ENCODE measurements around the gene AHRR. TPM values are rescaled to one million over a fixed set of nuclear protein-coding genes. Genes with fewer than 3 reads are reported as not detected.

AHRR gene
- total RNA-seq, 1 donor from 2014 or later = 11.3 TPM

DNA sequence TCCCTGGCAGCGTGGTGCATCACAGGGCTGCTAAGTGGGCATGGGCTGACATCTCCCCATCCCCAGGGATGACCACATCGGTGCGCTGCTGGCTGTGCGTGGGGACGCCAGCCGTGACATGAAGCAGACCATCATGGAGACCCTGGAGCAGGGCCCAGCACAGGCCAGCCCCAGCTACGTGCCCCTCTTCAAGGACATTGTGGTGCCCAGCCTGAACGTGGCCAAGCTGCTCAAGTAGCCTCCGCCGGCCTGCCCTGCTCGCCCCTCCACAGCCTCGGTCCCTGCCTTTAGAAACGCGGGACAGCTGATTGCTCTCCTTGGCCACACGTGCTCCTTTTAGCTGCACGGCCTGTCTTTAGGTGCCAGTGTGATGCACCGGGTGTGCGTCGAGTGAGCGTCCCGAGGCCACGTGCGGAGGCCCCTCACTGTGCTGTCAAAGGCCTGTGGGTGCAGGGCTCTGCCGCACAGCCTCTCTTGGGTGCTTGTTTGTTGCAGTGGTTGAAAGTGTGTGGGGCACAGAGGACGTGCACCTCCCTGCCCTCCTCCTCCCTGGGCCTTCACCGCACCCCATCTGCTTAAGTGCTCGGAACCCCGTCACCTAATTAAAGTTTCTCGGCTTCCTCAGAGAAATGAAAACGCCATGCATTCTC is 145.3 kb downstream of the AHRR start:
- no peaks in the 10 kb centered on the region for H3K9me3 ChIP-seq
- peaks cover 53% of the 10 kb centered on the region for H3K36me3 ChIP-seq
- no peak overlapping the region for H3K27ac ChIP-seq
- TF ChIP-seq, protein P1, sequence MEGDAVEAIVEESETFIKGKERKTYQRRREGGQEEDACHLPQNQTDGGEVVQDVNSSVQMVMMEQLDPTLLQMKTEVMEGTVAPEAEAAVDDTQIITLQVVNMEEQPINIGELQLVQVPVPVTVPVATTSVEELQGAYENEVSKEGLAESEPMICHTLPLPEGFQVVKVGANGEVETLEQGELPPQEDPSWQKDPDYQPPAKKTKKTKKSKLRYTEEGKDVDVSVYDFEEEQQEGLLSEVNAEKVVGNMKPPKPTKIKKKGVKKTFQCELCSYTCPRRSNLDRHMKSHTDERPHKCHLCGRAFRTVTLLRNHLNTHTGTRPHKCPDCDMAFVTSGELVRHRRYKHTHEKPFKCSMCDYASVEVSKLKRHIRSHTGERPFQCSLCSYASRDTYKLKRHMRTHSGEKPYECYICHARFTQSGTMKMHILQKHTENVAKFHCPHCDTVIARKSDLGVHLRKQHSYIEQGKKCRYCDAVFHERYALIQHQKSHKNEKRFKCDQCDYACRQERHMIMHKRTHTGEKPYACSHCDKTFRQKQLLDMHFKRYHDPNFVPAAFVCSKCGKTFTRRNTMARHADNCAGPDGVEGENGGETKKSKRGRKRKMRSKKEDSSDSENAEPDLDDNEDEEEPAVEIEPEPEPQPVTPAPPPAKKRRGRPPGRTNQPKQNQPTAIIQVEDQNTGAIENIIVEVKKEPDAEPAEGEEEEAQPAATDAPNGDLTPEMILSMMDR (IDR thresholded peaks at IDR 0.05) = no peak
- H3K27me3 ChIP-seq = no peaks in the 10 kb centered on the region
- no peak overlapping the region for H3K4me3 ChIP-seq
- H3K4me1 ChIP-seq = peaks cover 6% of the 10 kb centered on the region
- intact Hi-C loops (cut with DNase I) = no loop called here
- no peak for ATAC-seq
- DNase-seq = peak; percentile 52

GRCh38 chr5:468401-468800 is 146.9 kb downstream of the AHRR start:
- intact Hi-C loops (cut with DNase I) = no loop called here
- H3K36me3 ChIP-seq = peaks cover 37% of the 10 kb centered on the region
- peak; percentile 33 for DNase-seq

GRCh38 chr5:469752-470483 is 148.4 kb downstream of the AHRR start:
- TF ChIP-seq, protein P1 (IDR thresholded peaks at IDR 0.05) = no peak
- intact Hi-C loops (cut with DNase I) = no loop called here
- H3K9me3 ChIP-seq = no peaks in the 10 kb centered on the region
- H3K27me3 ChIP-seq = no peaks in the 10 kb centered on the region
- no peak for ATAC-seq
- no peak overlapping the region for H3K27ac ChIP-seq
- DNase-seq = peak; percentile 60
- peaks cover 14% of the 10 kb centered on the region for H3K4me1 ChIP-seq
- H3K36me3 ChIP-seq = peaks cover 22% of the 10 kb centered on the region
- no peak overlapping the region for H3K4me3 ChIP-seq

More at GRCh38 chr5:468401-468800, 146.9 kb downstream of the AHRR start:
- Histone ChIP-seq H3K9me3 (no peaks in the 10 kb centered on the region), H3K4me1 (peaks cover 11% of the 10 kb centered on the region), H3K4me3 (no peak overlapping the region), H3K27me3 (no peaks in the 10 kb centered on the region), H3K27ac (no peak overlapping the region)
- ATAC-seq = no peak
- TF ChIP-seq, protein P1 (IDR thresholded peaks at IDR 0.05) = no peak

DNA sequence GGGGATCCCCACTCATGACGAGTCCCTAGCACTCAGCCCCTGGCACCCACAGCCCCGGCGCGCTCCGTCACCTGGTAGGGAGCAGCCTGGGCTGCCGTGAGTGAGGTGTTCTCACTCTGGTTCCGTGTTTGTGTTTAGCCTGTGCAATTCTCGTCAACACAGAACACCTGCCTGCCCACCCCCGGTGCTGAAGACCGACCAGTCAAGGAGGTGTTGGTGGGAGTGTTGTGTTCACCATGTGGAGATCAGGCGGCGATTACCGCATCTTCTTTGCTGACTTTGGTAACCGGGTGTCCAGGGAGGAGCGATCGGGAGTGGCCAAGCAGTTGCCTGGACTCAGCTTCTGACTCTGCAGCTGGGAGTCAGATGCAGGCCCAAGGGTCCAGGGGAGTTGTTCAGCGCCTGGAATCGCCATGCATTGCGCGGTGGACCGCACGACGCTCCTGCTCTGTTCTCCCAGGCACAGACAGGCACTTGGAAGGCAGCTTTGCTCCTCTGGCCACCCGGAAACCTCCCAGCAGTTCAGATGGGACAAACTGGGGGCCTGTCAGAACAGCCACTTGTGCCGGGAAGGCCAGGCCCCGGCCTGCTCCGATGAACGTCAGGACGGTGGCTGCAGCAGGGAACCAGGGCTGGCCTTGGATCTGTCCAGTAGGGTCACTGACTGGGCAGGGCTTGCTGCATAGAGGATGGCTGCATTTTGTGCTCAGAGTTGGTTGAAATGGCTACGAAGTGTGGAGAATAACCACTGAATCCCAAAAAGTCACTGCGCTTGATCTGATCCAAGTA is 149.6 kb downstream of the AHRR start:
- ATAC-seq = no peak
- TF ChIP-seq, protein P1 (IDR thresholded peaks at IDR 0.05) = no peak
- Histone ChIP-seq H3K4me1 (peaks cover 18% of the 10 kb centered on the region), H3K27ac (no peak overlapping the region), H3K36me3 (peaks cover 9% of the 10 kb centered on the region), H3K4me3 (no peak overlapping the region), H3K27me3 (peaks cover 5% of the 10 kb centered on the region), H3K9me3 (no peaks in the 10 kb centered on the region)
- intact Hi-C loops (cut with DNase I) = no loop called here
- DNase-seq = peak; percentile 67

- ATAC-seq (no peak), DNase-seq (no peak)
- intact Hi-C loops (cut with DNase I) = no loop called here
- H3K9me3 ChIP-seq = no peaks in the 10 kb centered on the region
- peak overlapping the region; percentile 85 for H3K4me3 ChIP-seq
- TF ChIP-seq, protein P1 (IDR thresholded peaks at IDR 0.05) = no peak
- H3K4me1 ChIP-seq = peaks cover 18% of the 10 kb centered on the region
- no peak overlapping the region for H3K27ac ChIP-seq
- peaks cover 4% of the 10 kb centered on the region for H3K36me3 ChIP-seq
- H3K27me3 ChIP-seq = peaks cover 11% of the 10 kb centered on the region
Observed at GRCh38 chr5:471750-472058, 150.2 kb downstream of the AHRR start.

All from upper lobe of right lung (tissue), 1 donor.